Natural killer cell (primary cell): ENCODE data around the gene ZNF214. TPM values are rescaled to one million over a fixed set of nuclear protein-coding genes. Genes with fewer than 3 reads are reported as not detected.

Experiments used
- ATAC-seq, 3 donors: fragments of 150-1000 bp in 2 of 3; fragments of 200-7000 bp in 1 of 3; cut with Tn5 transposase; 1 replicate in 1 of 3; 2 replicates in 2 of 3; pipeline ENCODE4 v1.10.0; 2021; ENCODE audit warnings: mild to moderate bottlenecking in 2 of 3, moderate library complexity in 2 of 3
- DNase-seq, 2 donors: peaks; one replicate each; pipeline versions ENCODE4 v3.0.0 to v3.0.0-alpha.2; 2013 to 2021; ENCODE audit warnings: mixed read lengths in 1 of 2
- H3K27ac ChIP-seq: one replicate; pipeline ENCODE4 v1.5.1; 2013; ENCODE audit warnings: mild to moderate bottlenecking, low read length
- H3K27me3 ChIP-seq: one replicate; pipeline ENCODE4 v1.6.1; 2013; ENCODE audit warnings: low read length; ENCODE audit not compliant: control insufficient read depth, insufficient read depth
- H3K36me3 ChIP-seq: one replicate; pipeline ENCODE4 v1.6.1; 2013; ENCODE audit warnings: low read length; ENCODE audit not compliant: control insufficient read depth, insufficient read depth
- H3K4me1 ChIP-seq: one replicate; pipeline ENCODE4 v1.6.1; 2013; ENCODE audit warnings: low read length; ENCODE audit not compliant: control insufficient read depth, insufficient read depth
- H3K4me3 ChIP-seq: one replicate; pipeline ENCODE4 v1.5.1; 2013; ENCODE audit warnings: low read length
- H3K9me3 ChIP-seq: one replicate; pipeline ENCODE4 v1.6.1; 2013; ENCODE audit warnings: low read length; ENCODE audit not compliant: control insufficient read depth, insufficient read depth
- H3K27ac Mint-ChIP-seq, 2 donors: one replicate each; pipeline ENCODE4 v1.8.0; 2022; ENCODE audit warnings: mild to moderate bottlenecking in 2 of 2, mixed read lengths in 2 of 2, moderate library complexity in 1 of 2
- H3K27me3 Mint-ChIP-seq, 2 donors: one replicate each; pipeline ENCODE4 v1.8.0; 2022; ENCODE audit warnings: low read depth in 2 of 2, mixed read lengths in 2 of 2
- H3K36me3 Mint-ChIP-seq: one replicate; pipeline ENCODE4 v1.8.0; 2022; ENCODE audit warnings: mixed read lengths
- H3K4me1 Mint-ChIP-seq, 2 donors: one replicate each; pipeline ENCODE4 v1.8.0; 2022; ENCODE audit warnings: mixed read lengths in 2 of 2
- H3K4me3 Mint-ChIP-seq: one replicate; pipeline ENCODE4 v1.8.0; 2022; ENCODE audit warnings: mild to moderate bottlenecking, moderate library complexity, mixed read lengths
- H3K9me3 Mint-ChIP-seq, 2 donors: one replicate each; pipeline ENCODE4 v1.8.0; 2022; ENCODE audit warnings: mixed read lengths in 2 of 2
- CTCF ChIP-seq: fragments of 200-600 bp; IDR thresholded peaks from one replicate; pipeline ENCODE4 v1.8.0; 2022; ENCODE audit warnings: antibody characterized with exemption
- WGBS: methylation state at CpG from one replicate; pipeline ENCODE4 v1.1.7; 2013; ENCODE audit warnings: missing lambda C conversion rate; ENCODE audit not compliant: insufficient coverage; 5-methylcytosine and 5-hydroxymethylcytosine counted together
- intact Hi-C: fragments of 100-400 bp; cut with micrococcal nuclease; formaldehyde crosslinking; loops from one replicate; pipeline ENCODE4 v1.14.2; 2022
- total RNA-seq, 4 donors: library from RNA; stranded (reverse); fragments of 120-200 nt in 1 of 4; gene quantifications; one replicate each; pipeline versions ENCODE4 v1.2.3 to v1.2.4, GENCODE V29; 2013 to 2022

Gene ZNF214
- total RNA-seq, 3 donors from 2014 or later (not counting 1 experiment from before 2014, with no cell fraction given): not detected

- WGBS: 89% methylated on average over 16 of the region's 16 CpGs
- no peak overlapping the region for H3K4me3 Mint-ChIP-seq
- H3K36me3 Mint-ChIP-seq: no peaks in the 10 kb centered on the region
Observed at GRCh38 chr11:7030836-7031235, 10.7 kb upstream of the ZNF214 start.

GRCh38 chr11:7028141-7028540 lies 8.0 kb upstream of the ZNF214 start:
- WGBS: 86% methylated on average over 3 of the region's 3 CpGs
- intact Hi-C loops: no loop called here
- Histone ChIP-seq H3K27ac (no peak overlapping the region), H3K9me3 (no peaks in the 10 kb centered on the region), H3K4me1 (no peaks in the 10 kb centered on the region), H3K27me3 (no peaks in the 10 kb centered on the region), H3K4me3 (no peak overlapping the region), H3K36me3 (no peaks in the 10 kb centered on the region)
- DNase-seq (no peak), ATAC-seq (no peak)
- Mint-ChIP-seq H3K36me3 (no peaks in the 10 kb centered on the region), H3K9me3 (no peaks in the 10 kb centered on the region), H3K4me3 (no peak overlapping the region), H3K27ac (no peak overlapping the region), H3K4me1 (no peaks in the 10 kb centered on the region), H3K27me3 (peaks cover 5 to 6% of the 10 kb centered on the region in 2 donors)
- TF ChIP-seq CTCF: no peak

More at GRCh38 chr11:7030836-7031235, 10.7 kb upstream of the ZNF214 start:
- intact Hi-C loops: no loop called here
- Mint-ChIP-seq H3K9me3 (no peaks in the 10 kb centered on the region), H3K27me3 (peaks cover 0 to 3% of the 10 kb centered on the region in 2 donors), H3K4me1 (no peaks in the 10 kb centered on the region), H3K27ac (no peak overlapping the region)
- DNase-seq (no peak), ATAC-seq (no peak)
- no peaks in the 10 kb centered on the region for H3K36me3 ChIP-seq
- H3K27me3 ChIP-seq: no peaks in the 10 kb centered on the region
- H3K27ac ChIP-seq: no peak overlapping the region
- H3K4me3 ChIP-seq: no peak overlapping the region
- H3K9me3 ChIP-seq: no peaks in the 10 kb centered on the region
- no peak for TF ChIP-seq CTCF
- H3K4me1 ChIP-seq: no peaks in the 10 kb centered on the region

DNA sequence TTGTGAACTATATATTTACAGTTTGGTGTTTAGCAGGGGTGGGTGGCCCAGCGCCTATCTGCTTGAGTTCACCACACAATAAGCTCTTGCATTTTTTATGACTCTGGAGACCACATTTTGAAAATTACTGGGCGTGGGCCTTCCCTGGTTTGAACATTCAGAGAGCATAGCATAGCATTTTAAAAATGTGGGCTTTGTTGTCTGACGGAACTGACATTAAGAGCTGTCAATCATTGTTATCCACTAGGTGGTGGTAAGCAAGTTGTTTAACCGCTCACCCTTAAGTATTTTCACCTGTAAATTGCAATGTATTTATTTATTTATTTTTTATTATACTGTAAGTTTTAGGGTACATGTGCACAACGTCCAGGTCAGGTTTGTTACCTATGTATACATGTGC lies 1.2 kb upstream of the ZNF214 start:
- no peak overlapping the region for H3K4me3 Mint-ChIP-seq
- Histone ChIP-seq H3K4me3 (no peak overlapping the region), H3K27me3 (peaks cover 8% of the 10 kb centered on the region), H3K9me3 (no peaks in the 10 kb centered on the region), H3K27ac (no peak overlapping the region), H3K36me3 (no peaks in the 10 kb centered on the region), H3K4me1 (no peaks in the 10 kb centered on the region)
- peaks cover 25% of the 10 kb centered on the region in 2 donors for H3K27me3 Mint-ChIP-seq
- DNase-seq (no peak), ATAC-seq (no peak)
- no peaks in the 10 kb centered on the region for H3K9me3 Mint-ChIP-seq
- intact Hi-C loops: no loop called here
- no peaks in the 10 kb centered on the region for H3K36me3 Mint-ChIP-seq
- no peak overlapping the region for H3K27ac Mint-ChIP-seq
- 78% methylated on average over 5 of the region's 5 CpGs for WGBS
- H3K4me1 Mint-ChIP-seq: peaks cover 0 to 5% of the 10 kb centered on the region in 2 donors
- TF ChIP-seq CTCF: no peak

DNA sequence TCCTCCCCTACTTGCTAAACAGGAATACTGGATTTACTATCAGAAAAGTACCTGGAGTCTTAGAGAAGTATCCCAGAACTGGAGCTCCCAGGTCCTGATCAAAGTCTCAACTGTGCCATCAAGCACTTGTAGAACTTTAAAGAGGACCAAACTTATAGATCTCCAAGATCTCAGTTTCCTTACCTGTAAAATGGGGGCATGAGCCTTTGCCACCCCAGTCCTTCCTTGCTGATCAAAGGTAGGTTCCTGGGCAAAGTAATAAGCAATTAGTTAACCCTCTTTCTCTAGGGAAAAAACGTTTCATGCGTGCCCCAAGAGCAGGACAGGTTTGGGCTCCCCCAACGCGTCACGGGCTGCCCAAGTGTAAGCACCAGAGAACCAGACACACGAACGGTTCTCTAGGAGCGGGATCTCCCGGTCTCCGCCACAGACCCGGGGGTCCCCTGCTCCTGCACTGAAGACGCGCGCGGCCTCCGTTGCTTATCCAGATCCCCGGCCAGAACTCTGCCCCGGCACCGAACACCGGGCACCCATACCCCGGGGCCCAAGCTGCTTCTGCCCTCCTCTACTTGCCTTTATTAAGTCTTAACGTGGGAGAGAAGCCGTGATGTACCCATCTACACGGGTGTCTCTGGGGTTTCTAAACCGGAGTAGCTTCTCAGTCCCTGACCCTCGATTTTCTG lies 505 bp downstream of the ZNF214 start:
- no peaks in the 10 kb centered on the region for H3K9me3 ChIP-seq
- H3K4me3 ChIP-seq: no peak overlapping the region
- TF ChIP-seq CTCF: no peak
- no peaks in the 10 kb centered on the region for H3K36me3 Mint-ChIP-seq
- peaks cover 0 to 5% of the 10 kb centered on the region in 2 donors for H3K4me1 Mint-ChIP-seq
- no peaks in the 10 kb centered on the region for H3K4me1 ChIP-seq
- peaks cover 24 to 25% of the 10 kb centered on the region in 2 donors for H3K27me3 Mint-ChIP-seq
- intact Hi-C loops: no loop called here
- peaks cover 8% of the 10 kb centered on the region for H3K27me3 ChIP-seq
- H3K4me3 Mint-ChIP-seq: no peak overlapping the region
- H3K27ac Mint-ChIP-seq: no peak overlapping the region
- DNase-seq (no peak), ATAC-seq (no peak)
- no peak overlapping the region for H3K27ac ChIP-seq
- WGBS: 12% methylated on average over 26 of the region's 26 CpGs
- no peaks in the 10 kb centered on the region for H3K36me3 ChIP-seq
- H3K9me3 Mint-ChIP-seq: no peaks in the 10 kb centered on the region
